Pancreas (tissue), 10 donors: ENCODE measurements around the gene PGLYRP4. TPM values are rescaled to one million over a fixed set of nuclear protein-coding genes. Genes with fewer than 3 reads are reported as not detected.

Source experiments
- ATAC-seq, 4 donors: fragments of 200-7000 bp; cut with Tn5 transposase; one replicate each; pipeline versions ENCODE4 v1.8.0 to v1.9.1; 2020; ENCODE audit warnings: mild to moderate bottlenecking in 4 of 4, moderate library complexity in 4 of 4
- DNase-seq, 6 donors: peaks; one replicate each; pipeline ENCODE4 v3.0.0-alpha.2; 2020
- FAIRE-seq: peaks from 2 replicates; lab custom pipeline; 2012; peaks lifted over from hg19 to GRCh38; lab: Jason Lieb, UNC
- H3K27ac ChIP-seq, 4 donors: fragments of 200-600 bp; sonication (generic); 1 replicate in 3 of 4; 2 replicates in 1 of 4; pipeline versions ENCODE4 v1.5.0 to v1.8.0; 2020
- H3K27me3 ChIP-seq, 4 donors: fragments of 200-600 bp; one replicate each; pipeline ENCODE4 v1.8.0; 2021
- H3K36me3 ChIP-seq, 3 donors: fragments of 200-600 bp; sonication (generic) in 1 of 3; one replicate each; pipeline versions ENCODE4 v1.5.0 to v1.8.0; 2020 to 2021
- H3K4me1 ChIP-seq, 3 donors: fragments of 200-600 bp; one replicate each; pipeline ENCODE4 v1.8.0; 2021
- H3K4me3 ChIP-seq, 4 donors: fragments of 200-600 bp; sonication (generic) in 2 of 4; one replicate each; pipeline versions ENCODE4 v1.5.0 to v1.8.0; 2020 to 2021
- H3K9me3 ChIP-seq, 4 donors: fragments of 200-600 bp; one replicate each; pipeline ENCODE4 v1.8.0; 2021
- CTCF ChIP-seq, 4 donors: fragments of 200-600 bp; sonication (generic) in 3 of 4; IDR thresholded peaks; one replicate each; pipeline versions ENCODE4 v1.5.0 to v1.8.0; 2021; ENCODE audit warnings: antibody characterized with exemption in 4 of 4
- WGBS, 2 donors: extraction: QIAGEN DNeasy Blood & Tissue Kit; methylation state at CpG; one replicate each; pipeline ENCODE4 v1.1.7; 2013; 5-methylcytosine and 5-hydroxymethylcytosine counted together
- intact Hi-C, 3 donors: fragments of 100-400 bp; cut with DNase I; formaldehyde crosslinking; loops; one replicate each; pipeline versions ENCODE4 v1.11.1 to v1.14.2; 2022
- polyA plus RNA-seq, 2 donors: library from polyadenylated mRNA; stranded (reverse); fragments of 200-250 nt; gene quantifications; one replicate each; pipeline ENCODE4 v1.2.3, GENCODE V29; 2013
- total RNA-seq, 6 donors: library from RNA; stranded (reverse); fragmentation: NEBNext Ultra II Directional in 4 of 6; extraction: Animal tissue kit (Norgen Biotek cat#: 25700) in 4 of 6; gene quantifications; one replicate each; pipeline versions ENCODE4 v1.2.1 to v1.2.4, GENCODE V29; 2021 to 2023
- donor health status: healthy with polysubstance abuse.
- donor health status: DM: no; HTN: no; CAD: no; lungs with moderate emphysema.
- donor health status: DM: no; HTN: no; CAD: no.
- donor health status: control.
- donor health status: control.
- donor health status: Bipolar disorder and iron deficiency.
- donor health status: DM: yes; HTN: yes; CAD: no.
- donor health status: DM: no; HTN: no; CAD: no.
- donor health status: DM: no; HTN: no; CAD: no.
- donor health status: DM: yes; HTN: yes; CAD: no.

The PGLYRP4 gene
- total and polyA plus RNA-seq, 8 donors: 0.37 TPM; not detected in 7

GRCh38 chr1:153361480-153362109, 13.0 kb upstream of the PGLYRP4 start:
- Histone ChIP-seq H3K4me3 (no peak overlapping the region), H3K9me3 (no peaks in the 10 kb centered on the region), H3K4me1 (no peaks in the 10 kb centered on the region), H3K36me3 (no peaks in the 10 kb centered on the region), H3K27me3 (no peaks in the 10 kb centered on the region), H3K27ac (no peak overlapping the region)
- FAIRE-seq: no peak
- 74 to 84% methylated on average over 4 of the region's 4 CpGs for WGBS, 2 donors
- no peak for DNase-seq
- no peak for TF ChIP-seq CTCF (IDR thresholded peaks at IDR 0.05)
- intact Hi-C loops: no loop called here
- no peak for ATAC-seq

GRCh38 chr1:153360592-153361479, 12.2 kb upstream of the PGLYRP4 start:
- Histone ChIP-seq H3K4me1 (no peaks in the 10 kb centered on the region), H3K27me3 (no peaks in the 10 kb centered on the region), H3K9me3 (no peaks in the 10 kb centered on the region), H3K27ac (no peak overlapping the region), H3K36me3 (no peaks in the 10 kb centered on the region), H3K4me3 (no peak overlapping the region)
- DNase-seq (no peak), FAIRE-seq (no peak), ATAC-seq (no peak)
- intact Hi-C loops: no loop called here
- no peak for TF ChIP-seq CTCF (IDR thresholded peaks at IDR 0.05)
- WGBS, 2 donors: 78 to 86% methylated on average over 11 of the region's 11 CpGs

- TF ChIP-seq CTCF (IDR thresholded peaks at IDR 0.05): no peak
- Histone ChIP-seq H3K9me3 (no peaks in the 10 kb centered on the region), H3K4me3 (no peak overlapping the region), H3K4me1 (no peaks in the 10 kb centered on the region), H3K27ac (no peak overlapping the region), H3K27me3 (no peaks in the 10 kb centered on the region), H3K36me3 (no peaks in the 10 kb centered on the region)
- DNase-seq: no peak
- FAIRE-seq: no peak
- intact Hi-C loops: no loop called here
- WGBS, 2 donors: 84 to 86% methylated on average over 2 of the region's 2 CpGs
- ATAC-seq: peak in 1 of 4 donors; percentile 28
These were observed 11.5 kb upstream of the PGLYRP4 start for GRCh38 chr1:153360190-153360589.

GRCh38 chr1:153359241-153359640, 10.6 kb upstream of the PGLYRP4 start:
- Histone ChIP-seq H3K27me3 (no peaks in the 10 kb centered on the region), H3K36me3 (no peaks in the 10 kb centered on the region), H3K27ac (no peak overlapping the region), H3K4me3 (peak overlapping the region in 1 of 4 donors; percentile 9), H3K4me1 (no peaks in the 10 kb centered on the region), H3K9me3 (no peaks in the 10 kb centered on the region)
- ATAC-seq (no peak), FAIRE-seq (no peak), DNase-seq (no peak)
- intact Hi-C loops: no loop called here
- 76 to 84% methylated on average over 6 of the region's 6 CpGs for WGBS, 2 donors
- no peak for TF ChIP-seq CTCF (IDR thresholded peaks at IDR 0.05)

GRCh38 chr1:153358691-153358975, 10.0 kb upstream of the PGLYRP4 start:
- DNase-seq (no peak), FAIRE-seq (no peak), ATAC-seq (no peak)
- no peak for TF ChIP-seq CTCF (IDR thresholded peaks at IDR 0.05)
- 67 to 76% methylated on average over 3 of the region's 3 CpGs for WGBS, 2 donors
- intact Hi-C loops: no loop called here
- H3K27ac ChIP-seq: no peak overlapping the region
- no peaks in the 10 kb centered on the region for H3K9me3 ChIP-seq
- no peaks in the 10 kb centered on the region for H3K4me1 ChIP-seq
- no peaks in the 10 kb centered on the region for H3K36me3 ChIP-seq
- no peaks in the 10 kb centered on the region for H3K27me3 ChIP-seq
- peak overlapping the region in 1 of 4 donors; percentile 9 for H3K4me3 ChIP-seq
